ENCODE measurements around the gene ANK3. TPM values are rescaled to one million over a fixed set of nuclear protein-coding genes. Genes with fewer than 3 reads are reported as not detected.

Gene ANK3
- total and polyA plus RNA-seq, 2 experiments from 2014 or later = 46.5 to 85.2 TPM

- TF ChIP-seq, protein P1, sequence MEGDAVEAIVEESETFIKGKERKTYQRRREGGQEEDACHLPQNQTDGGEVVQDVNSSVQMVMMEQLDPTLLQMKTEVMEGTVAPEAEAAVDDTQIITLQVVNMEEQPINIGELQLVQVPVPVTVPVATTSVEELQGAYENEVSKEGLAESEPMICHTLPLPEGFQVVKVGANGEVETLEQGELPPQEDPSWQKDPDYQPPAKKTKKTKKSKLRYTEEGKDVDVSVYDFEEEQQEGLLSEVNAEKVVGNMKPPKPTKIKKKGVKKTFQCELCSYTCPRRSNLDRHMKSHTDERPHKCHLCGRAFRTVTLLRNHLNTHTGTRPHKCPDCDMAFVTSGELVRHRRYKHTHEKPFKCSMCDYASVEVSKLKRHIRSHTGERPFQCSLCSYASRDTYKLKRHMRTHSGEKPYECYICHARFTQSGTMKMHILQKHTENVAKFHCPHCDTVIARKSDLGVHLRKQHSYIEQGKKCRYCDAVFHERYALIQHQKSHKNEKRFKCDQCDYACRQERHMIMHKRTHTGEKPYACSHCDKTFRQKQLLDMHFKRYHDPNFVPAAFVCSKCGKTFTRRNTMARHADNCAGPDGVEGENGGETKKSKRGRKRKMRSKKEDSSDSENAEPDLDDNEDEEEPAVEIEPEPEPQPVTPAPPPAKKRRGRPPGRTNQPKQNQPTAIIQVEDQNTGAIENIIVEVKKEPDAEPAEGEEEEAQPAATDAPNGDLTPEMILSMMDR (conservative IDR thresholded peaks at IDR 0.05; ENCODE audit: low read depth in 2 of 2) = no peak
- TF ChIP-seq ZNF331 (CRISPR knock-in tag; IDR thresholded peaks at IDR 0.05; ENCODE audit: low read depth) = no peak
- TF ChIP-seq EZH2 (IDR thresholded peaks at IDR 0.05; ENCODE audit: low read depth, unreplicated experiment) = no peak
- no peak for TF ChIP-seq EZH2phosphoT487 (IDR thresholded peaks at IDR 0.05; ENCODE audit: unreplicated experiment)
- no peak for TF ChIP-seq ZNF114 (CRISPR knock-in tag; IDR thresholded peaks at IDR 0.05)
- no peak for TF ChIP-seq REST (IDR thresholded peaks at IDR 0.05; ENCODE audit: unreplicated experiment)
- TF ChIP-seq CREB1 (CRISPR knock-in tag; IDR thresholded peaks at IDR 0.05; ENCODE audit: low read depth) = no peak
- TF ChIP-seq, protein P2, sequence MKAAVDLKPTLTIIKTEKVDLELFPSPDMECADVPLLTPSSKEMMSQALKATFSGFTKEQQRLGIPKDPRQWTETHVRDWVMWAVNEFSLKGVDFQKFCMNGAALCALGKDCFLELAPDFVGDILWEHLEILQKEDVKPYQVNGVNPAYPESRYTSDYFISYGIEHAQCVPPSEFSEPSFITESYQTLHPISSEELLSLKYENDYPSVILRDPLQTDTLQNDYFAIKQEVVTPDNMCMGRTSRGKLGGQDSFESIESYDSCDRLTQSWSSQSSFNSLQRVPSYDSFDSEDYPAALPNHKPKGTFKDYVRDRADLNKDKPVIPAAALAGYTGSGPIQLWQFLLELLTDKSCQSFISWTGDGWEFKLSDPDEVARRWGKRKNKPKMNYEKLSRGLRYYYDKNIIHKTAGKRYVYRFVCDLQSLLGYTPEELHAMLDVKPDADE (IDR thresholded peaks at IDR 0.05) = no peak
Observed at GRCh38 chr10:60390224-60390626, 550 bp upstream of the ANK3 start (continued).

DNA sequence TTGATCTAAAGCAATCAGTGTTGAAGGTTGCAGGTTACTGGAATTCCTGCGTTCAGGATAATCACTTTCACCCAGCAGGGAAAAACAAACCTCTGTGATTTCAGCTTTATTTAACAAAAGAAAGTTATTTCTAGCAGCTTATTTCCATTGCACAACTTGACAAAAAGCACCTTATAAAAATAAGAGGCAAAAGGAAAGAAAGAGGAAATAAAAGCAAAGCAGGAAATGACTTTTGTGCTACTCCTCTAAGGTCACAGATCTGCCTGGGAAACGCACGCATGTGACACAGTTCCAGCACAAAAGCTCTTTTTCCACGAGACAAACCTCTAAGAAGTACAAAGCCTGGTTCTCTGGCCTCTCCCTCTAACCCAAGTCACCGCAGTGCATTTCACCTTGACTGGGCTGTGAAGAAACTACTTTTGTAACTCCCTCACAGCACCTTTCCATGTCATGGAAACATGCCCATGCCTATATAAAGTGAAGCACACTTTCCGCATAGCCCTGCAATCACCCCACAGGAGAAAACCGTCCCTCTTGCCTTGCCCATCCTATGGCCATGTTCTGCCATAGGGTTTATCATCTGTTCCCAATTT is 870 bp downstream of the ANK3 start:
- no peaks in the 10 kb centered on the region for H3K79me2 ChIP-seq (replicated peaks; ENCODE audit: insufficient read depth)
- H3K36me3 Mint-ChIP-seq (ENCODE audit: low read depth) = no peaks in the 10 kb centered on the region
- H4K20me1 ChIP-seq (replicated peaks; ENCODE audit: insufficient read depth) = no peaks in the 10 kb centered on the region
- peaks cover 22% of the 10 kb centered on the region for H3K4me1 ChIP-seq (ENCODE audit: insufficient read depth)
- no peaks in the 10 kb centered on the region for H3F3A ChIP-seq (replicated peaks; ENCODE audit: low read depth)
- H3K9me2 ChIP-seq (ENCODE audit: insufficient read depth) = no peaks in the 10 kb centered on the region
- H3K4me1 Mint-ChIP-seq = peaks cover 23% of the 10 kb centered on the region
- DNase-seq (ENCODE audit: low spot score) (peak; percentile 43), ATAC-seq (peak; percentile 53)
- no peak overlapping the region for H2AFZ ChIP-seq
- peaks cover 2% of the 10 kb centered on the region; the same call in 1 of the 2 replicates for H3K27me3 ChIP-seq (ENCODE audit: insufficient read depth)
- H3K27ac Mint-ChIP-seq = no peak overlapping the region
- H3K4me3 ChIP-seq = no peak overlapping the region
- no peak overlapping the region for H3K4me3 Mint-ChIP-seq
- no peak overlapping the region for H3K27ac ChIP-seq (ENCODE audit: low read depth)
- H3K27me3 Mint-ChIP-seq (ENCODE audit: insufficient read depth, low read depth, poor library complexity) = peaks cover 3% of the 10 kb centered on the region
- no peak overlapping the region for H3K4me2 ChIP-seq
- no peaks in the 10 kb centered on the region for H3K9me3 Mint-ChIP-seq
- no peaks in the 10 kb centered on the region for H3K36me3 ChIP-seq (ENCODE audit: insufficient read depth)
- TF ChIP-seq ZNF462 (CRISPR knock-in tag; IDR thresholded peaks at IDR 0.05) = no peak
- no peak for TF ChIP-seq EZH2 (IDR thresholded peaks at IDR 0.05; ENCODE audit: low read depth, unreplicated experiment)
- no peak for TF ChIP-seq ZNF114 (CRISPR knock-in tag; IDR thresholded peaks at IDR 0.05)
- TF ChIP-seq POLR2AphosphoS5 (IDR thresholded peaks at IDR 0.05; ENCODE audit: low read depth) = no peak
- TF ChIP-seq ZNF331 (CRISPR knock-in tag; IDR thresholded peaks at IDR 0.05; ENCODE audit: low read depth) = no peak

Data from GM23338 (cell line).